Measurements from ENCODE around the gene ASB15.

- no peak for TF ChIP-seq EP300 (IDR thresholded peaks at IDR 0.05; ENCODE audit: borderline replicate concordance)
- TF ChIP-seq TEAD4 (IDR thresholded peaks at IDR 0.05) = no peak
- TF ChIP-seq MAX (IDR thresholded peaks at IDR 0.05) = no peak
- TF ChIP-seq TCF12 (IDR thresholded peaks at IDR 0.05; ENCODE audit: low read depth) = no peak
- TF ChIP-seq YY1 (IDR thresholded peaks at IDR 0.05; ENCODE audit: low read depth) = no peak
- no peak for TF ChIP-seq TAF1 (IDR thresholded peaks at IDR 0.05; ENCODE audit: low read depth)
- TF ChIP-seq RAD21 (IDR thresholded peaks at IDR 0.05; ENCODE audit: low read depth) = no peak
- TF ChIP-seq USF1 (IDR thresholded peaks at IDR 0.05) = no peak
Observed at GRCh38 chr7:123608991-123609882, 7.6 kb downstream of the ASB15 start.

All from Ishikawa (cell line).